ENCODE measurements around the gene LARGE1.

LARGE1 gene
- total RNA-seq, result 1.7 to 2.9 (median 2.0) reads per million in 4 experiments

DNA sequence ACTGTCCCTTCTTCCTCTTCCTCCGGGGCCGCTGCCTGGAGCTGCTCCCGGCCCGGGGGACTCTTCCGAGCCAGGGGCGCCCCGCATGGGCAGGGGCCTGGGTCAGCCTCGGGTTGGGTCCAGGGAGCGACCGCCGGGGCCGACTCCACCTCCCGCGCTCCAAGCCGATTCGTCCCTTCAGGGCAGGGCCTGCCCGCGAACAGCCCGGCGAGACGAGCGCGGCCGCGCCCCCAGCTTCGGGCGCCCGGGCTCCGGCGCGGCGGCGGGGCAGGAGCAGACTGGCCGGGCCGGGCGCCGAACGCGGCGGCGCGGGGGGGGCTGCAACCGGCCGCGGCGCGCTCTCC, at the start of gene LARGE1:
LARGE1 (minus strand) TSS at position 280 of the 344 bp plus-strand sequence.
- no peak for DNase-seq

- DNase-seq, result no peak
Measured at GRCh38 chr22:33969045-33969444, 48.8 kb upstream of the LARGE1 start.

GRCh38 chr22:33964121-33964520, 43.8 kb upstream of the LARGE1 start:
- DNase-seq, result no peak

- DNase-seq, result no peak
Measured at GRCh38 chr22:33962409-33962808, 42.1 kb upstream of the LARGE1 start.

DNA sequence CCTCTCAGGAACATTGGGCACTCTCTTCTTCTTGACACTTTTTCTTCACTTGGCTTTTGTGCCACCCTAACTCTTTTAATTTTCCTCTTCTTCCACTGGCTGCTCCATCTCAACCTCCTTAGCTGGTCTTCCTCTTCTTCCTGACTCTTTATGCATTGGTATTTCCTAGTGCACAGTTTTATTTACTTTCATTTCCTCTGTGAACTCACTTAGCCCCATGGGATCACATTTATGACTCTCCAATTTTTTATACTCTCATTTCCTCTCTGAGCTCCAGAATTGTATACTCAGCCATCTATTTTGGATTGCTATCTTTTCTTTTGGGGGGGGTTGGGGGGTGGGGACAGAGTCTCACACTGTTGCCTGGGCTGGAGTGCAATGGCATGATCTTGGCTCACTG, 38.5 kb upstream of the LARGE1 start:
- no peak for DNase-seq

DNA sequence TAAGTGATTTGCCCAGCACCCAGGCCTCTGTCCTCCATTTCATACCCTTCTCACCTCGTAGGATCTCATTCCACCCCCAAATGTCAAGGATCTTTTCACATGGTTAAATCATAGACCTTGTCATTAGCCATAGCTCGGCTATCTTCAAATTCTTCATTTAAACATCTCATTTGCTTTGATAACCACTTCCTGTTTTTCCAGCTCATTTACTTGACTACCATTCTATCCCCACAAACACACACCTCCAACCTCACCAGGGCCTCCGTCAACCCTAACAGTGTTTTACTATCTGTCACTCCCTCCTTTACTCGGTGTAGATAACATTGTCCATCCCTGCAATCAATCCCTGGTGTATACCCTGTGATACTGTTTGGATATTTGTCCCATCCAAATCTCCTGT, 36.8 kb upstream of the LARGE1 start:
- DNase-seq, result no peak

DNA sequence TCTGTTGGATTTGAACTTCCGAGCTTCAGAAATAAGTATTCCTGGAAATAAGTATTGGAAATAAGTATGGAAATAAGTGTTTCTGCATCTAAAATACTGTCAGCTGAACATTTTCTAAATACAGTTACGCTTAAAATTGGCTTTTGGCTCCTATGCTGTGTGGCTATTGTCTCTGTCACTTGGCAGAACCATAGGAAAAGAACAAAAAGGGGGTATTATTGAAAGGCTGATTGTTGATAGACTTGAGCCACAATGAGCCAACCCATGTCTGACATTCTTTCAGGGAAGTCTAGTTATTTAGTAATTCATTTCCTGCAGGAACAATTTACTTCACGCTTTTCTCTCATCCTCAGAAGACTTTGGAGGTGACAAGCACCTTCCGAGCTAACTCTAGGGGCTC, 32.5 kb upstream of the LARGE1 start:
- no peak for DNase-seq

DNA sequence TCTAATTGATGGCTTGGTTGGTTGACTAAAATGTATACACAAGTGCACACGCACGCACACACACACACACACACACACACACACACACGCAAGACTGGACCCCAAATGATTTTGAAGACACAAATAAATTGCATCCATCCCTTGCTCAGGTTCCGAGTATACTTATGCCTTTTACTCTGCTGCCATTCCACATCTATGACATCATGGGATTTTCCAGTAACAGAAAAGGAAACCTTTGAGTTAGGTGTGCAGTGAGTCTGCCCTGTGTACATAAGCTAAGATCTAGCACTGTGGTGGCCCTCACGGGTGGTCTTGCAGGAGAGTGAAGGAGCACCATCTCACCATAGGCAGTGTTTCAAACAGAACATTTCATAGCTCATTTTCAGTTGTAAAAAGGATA, 20.5 kb upstream of the LARGE1 start:
- DNase-seq, result no peak

- DNase-seq, result no peak
Measured at GRCh38 chr22:33932997-33933396, 12.7 kb upstream of the LARGE1 start.

GRCh38 chr22:33931406-33931805, 11.1 kb upstream of the LARGE1 start:
- no peak for DNase-seq

DNA sequence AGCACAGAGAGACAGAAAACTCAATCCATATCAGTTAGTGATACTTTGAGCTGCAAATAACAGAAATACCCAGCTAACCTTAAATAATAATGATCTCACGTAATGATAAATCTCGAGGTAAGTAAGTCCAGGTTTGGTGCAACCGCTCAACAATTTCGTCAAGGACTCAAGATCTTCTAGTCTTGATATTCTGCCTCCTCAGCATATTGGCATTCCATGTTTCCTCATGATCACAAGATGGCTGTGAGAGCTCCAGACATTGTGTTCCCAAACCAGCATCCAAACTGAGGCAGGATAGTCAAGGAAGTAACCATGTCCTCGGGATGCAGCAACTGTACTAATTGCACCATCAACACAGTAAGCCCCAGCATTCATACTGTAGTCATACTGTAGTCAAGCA, 7.5 kb upstream of the LARGE1 start:
- DNase-seq, result no peak

DNA sequence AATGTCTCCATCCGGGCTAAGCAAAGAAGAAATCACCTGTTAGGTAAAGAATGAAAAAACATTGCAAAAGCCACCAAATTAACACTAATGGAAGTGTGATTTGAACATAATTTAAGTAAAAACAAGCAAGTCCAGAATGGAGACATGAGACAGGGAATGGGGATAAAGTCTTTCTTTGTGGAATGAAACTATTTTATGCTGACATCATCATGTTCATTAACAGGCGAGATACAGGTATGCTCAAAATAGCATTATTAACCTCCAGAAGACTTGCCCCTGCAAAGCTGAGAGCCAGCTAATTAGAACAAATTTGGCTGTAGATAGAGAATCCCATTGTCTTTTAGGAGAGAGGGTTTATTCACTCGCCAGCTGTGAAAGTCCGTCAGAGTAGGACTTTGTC, 4.9 kb upstream of the LARGE1 start:
- DNase-seq, result no peak

- DNase-seq, result no peak
Measured at GRCh38 chr22:33923660-33924246, 3.5 kb upstream of the LARGE1 start.

GRCh38 chr22:33923033-33923432, 2.8 kb upstream of the LARGE1 start:
- no peak for DNase-seq

GRCh38 chr22:33922349-33922681, 2.0 kb upstream of the LARGE1 start:
- DNase-seq, result no peak

- DNase-seq, result no peak
Measured at GRCh38 chr22:33921525-33922348, 1.5 kb upstream of the LARGE1 start.

- DNase-seq, result peak; percentile 43
Measured at GRCh38 chr22:33920927-33921524, 750 bp upstream of the LARGE1 start.

DNA sequence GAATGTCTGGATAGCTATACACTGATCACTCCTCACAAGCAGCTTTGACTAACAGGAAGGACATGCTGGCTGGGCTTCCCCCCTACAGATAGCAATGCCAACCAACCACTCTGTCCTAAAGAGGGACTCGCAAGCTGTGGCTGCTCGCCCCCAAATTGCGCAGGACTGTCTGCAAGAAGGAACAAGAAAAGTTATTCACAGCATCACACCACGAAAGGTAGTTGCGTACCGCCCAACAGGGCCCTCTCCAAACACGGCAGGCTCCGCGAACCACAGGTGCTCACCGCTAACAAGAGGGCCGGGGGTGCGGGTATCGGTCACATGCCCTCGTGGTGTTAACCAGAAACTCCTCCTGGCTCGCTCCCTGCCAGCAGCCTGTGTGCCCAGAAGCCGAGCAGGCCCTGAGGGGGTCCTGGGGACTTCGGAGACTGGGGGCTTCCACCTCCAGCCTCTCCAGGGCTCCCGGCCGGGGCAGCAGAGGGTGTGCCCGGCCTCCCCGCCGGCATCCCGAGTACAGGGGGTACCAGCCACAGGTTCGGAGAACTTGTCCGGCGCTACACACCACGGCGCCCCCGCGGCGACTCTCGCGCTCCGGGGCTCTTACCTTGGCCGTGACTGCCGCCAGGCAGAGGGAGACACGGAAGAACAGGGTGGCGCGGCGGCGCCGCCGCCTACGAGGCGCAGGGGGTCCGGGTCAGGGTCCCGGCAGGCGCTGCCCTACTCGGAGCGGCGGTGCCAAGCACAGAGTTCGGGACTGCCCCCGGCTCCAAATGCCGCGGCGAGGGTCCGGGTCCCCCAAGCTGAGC, 682 bp downstream of the LARGE1 start:
- DNase-seq, result no peak

DNA sequence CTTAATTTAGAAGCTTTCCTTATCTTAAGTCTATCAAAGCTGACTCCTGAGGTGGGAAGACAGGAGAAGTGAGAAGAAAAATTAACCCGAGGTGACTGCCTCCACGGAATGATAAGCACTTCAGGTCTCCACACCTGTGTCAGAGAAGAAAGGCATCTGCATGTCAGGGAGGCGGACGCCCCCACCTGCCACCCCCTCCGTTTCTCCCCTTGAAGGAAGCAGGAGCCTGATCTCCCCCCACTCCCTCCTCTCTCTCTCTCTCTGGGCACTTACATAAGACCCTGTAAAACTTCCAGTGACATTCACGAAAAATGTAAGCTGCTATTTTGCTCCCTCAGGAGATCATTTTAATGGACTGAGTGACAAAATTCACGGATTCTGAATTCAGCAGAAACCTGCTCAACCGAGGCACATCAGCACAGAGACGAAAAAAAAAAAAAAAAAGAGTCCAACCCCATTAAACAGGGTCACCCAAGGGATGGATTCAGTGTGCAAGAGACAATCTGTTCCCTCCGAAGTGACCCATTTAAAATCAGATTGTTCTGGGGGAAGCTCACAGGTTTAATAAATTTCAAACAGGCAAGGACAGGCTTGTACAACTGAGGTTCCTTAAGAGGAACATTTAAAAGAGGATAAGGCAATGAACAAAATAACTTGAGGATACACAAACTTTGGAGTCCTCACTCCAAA, 1.5 kb downstream of the LARGE1 start:
- no peak for DNase-seq

DNA sequence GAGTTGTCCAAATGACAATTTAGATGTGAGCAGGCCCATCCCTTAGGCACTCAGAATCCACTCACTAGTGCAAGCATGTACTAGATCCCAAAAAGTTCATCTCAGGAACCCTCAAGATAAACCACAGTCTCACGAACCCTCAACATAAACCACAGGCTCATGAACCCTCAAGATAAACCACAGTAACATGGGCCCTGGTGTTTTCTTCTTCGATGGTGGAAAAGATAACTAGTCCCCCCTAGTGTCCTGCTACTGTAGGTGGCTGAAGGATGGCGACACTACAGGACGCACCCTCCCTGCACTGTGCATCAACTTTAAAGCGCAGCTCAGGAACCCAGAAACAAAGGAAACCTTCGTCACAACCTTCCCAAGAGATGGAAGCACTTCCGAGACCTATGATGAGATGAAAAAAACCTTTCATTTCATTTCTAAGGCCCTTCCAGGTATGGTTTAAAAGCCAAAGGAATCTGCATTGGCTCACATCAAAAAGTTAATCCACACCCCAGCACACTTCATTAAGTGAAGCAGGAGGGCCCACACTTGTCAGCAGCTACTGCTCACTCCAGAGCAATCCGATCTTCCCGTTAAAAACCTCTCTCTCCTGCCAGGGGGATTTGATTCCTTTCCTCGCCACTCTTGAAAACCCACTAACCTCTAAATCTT, 2.4 kb downstream of the LARGE1 start:
- no peak for DNase-seq

DNA sequence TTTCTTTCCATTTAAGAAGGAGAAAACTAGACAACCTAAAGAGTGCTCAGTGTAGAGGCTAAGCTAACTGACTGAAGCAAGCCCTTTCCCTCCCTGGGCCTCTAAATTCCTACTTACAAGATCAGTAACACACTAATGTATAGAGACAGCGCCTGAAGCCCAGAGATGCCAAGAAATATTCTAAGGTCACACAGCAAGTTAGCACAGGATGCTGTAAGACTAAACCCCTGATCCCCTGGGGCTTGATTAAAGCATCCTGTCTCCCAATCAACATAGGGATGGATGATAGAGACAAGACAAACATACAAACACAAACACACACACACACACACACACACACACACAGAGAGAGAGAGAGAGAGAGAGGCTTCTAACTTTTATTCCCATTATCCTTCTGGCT, 5.6 kb downstream of the LARGE1 start:
- no peak for DNase-seq

DNA sequence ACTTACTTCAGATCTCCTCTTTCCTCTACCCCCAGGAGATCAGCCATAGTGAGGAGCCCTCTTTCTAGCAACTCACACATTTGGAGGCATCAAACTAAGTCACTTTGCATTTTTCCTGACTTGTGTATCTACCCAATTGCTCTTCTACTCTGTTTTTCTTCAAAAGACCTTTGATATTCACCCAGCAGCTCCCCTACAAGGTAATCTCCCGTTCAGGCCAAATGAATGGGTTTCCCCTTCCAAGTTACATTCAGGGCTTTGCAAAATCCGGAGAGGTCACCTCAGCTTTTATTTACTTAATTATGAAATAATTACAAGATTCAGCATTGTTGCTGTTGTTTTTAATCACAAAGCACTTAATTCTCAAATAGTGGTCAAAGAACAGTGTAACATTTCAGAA, 6.1 kb downstream of the LARGE1 start:
- no peak for DNase-seq
